Vagina (tissue), 2 donors: ENCODE results near the gene RBM20. TPM values are rescaled to one million over a fixed set of nuclear protein-coding genes. Genes with fewer than 3 reads are reported as not detected.
A peak's percentile ranks its signal among the peaks of the same experiment; 100 is the strongest.
"Not testable (repeated sequence)": the region's sequence is repeated elsewhere in the genome, so short reads cannot be mapped to it uniquely, and the experiment has no call there.

Experiments
- DNase-seq, 2 donors: peaks; one replicate each; pipeline ENCODE4 v3.0.0-alpha.2; 2017; ENCODE audit errors: extremely low spot score in 2 of 2
- H3K27ac ChIP-seq: fragments of 200-600 bp; sonication (generic); one replicate; pipeline ENCODE4 v1.5.1; 2019
- H3K27me3 ChIP-seq: fragments of 200-600 bp; sonication (generic); one replicate; pipeline ENCODE4 v1.5.1; 2019
- H3K36me3 ChIP-seq, 2 donors: fragments of 200-600 bp; sonication (generic); one replicate each; pipeline ENCODE4 v1.5.1; 2017 to 2019
- H3K4me1 ChIP-seq: fragments of 200-600 bp; sonication (generic); one replicate; pipeline ENCODE4 v1.5.1; 2019
- H3K4me3 ChIP-seq, 2 donors: fragments of 200-600 bp; sonication (generic); 1 replicate in 1 of 2; 2 replicates in 1 of 2; pipeline ENCODE4 v1.5.1; 2016 to 2019
- H3K9me3 ChIP-seq: fragments of 200-600 bp; sonication (generic); one replicate; pipeline ENCODE4 v1.5.1; 2019
- CTCF ChIP-seq, 3 experiments: fragments of 450-650 bp in 2 of 3; fragments of 200-600 bp in 1 of 3; sonication (generic) in 1 of 3; IDR thresholded peaks; one replicate each; pipeline ENCODE4 v1.5.1; 2017 to 2019; ENCODE audit warnings: antibody characterized with exemption in 3 of 3, mild to moderate bottlenecking in 2 of 3, moderate library complexity in 2 of 3
- POLR2A ChIP-seq, 2 donors: fragments of 450-650 bp; IDR thresholded peaks; one replicate each; pipeline ENCODE4 v1.6.1; 2017; ENCODE audit warnings: antibody characterized with exemption in 2 of 2, mild to moderate bottlenecking in 2 of 2, moderate library complexity in 2 of 2
- POLR2AphosphoS5 ChIP-seq, 2 donors: sonication (generic); formaldehyde crosslinking; IDR thresholded peaks; one replicate each; pipeline ENCODE4 v1.9.0; 2017; ENCODE audit warnings: antibody characterized with exemption in 2 of 2, mild to moderate bottlenecking in 2 of 2, low read depth in 1 of 2; ENCODE audit not compliant: insufficient read depth in 1 of 2
- intact Hi-C: fragments of 100-400 bp; cut with DNase I; formaldehyde crosslinking; loops from one replicate; pipeline ENCODE4 v1.15.1; 2023
- total RNA-seq: library from RNA; depleted of rRNA; stranded (reverse); fragments of >200 nt; gene quantifications from one replicate; pipeline ENCODE4 v1.2.3, GENCODE V29; 2016

Gene RBM20
- total RNA-seq, 1 donor from 2014 or later: 5.2 TPM

GRCh38 chr10:110865809-110866482 lies 221.8 kb downstream of the RBM20 start:
- Histone ChIP-seq H3K27ac (peak overlapping the region; percentile 86), H3K36me3 (no peaks in the 10 kb centered on the region), H3K4me1 (peaks cover 82% of the 10 kb centered on the region), H3K27me3 (no peaks in the 10 kb centered on the region), H3K9me3 (no peaks in the 10 kb centered on the region), H3K4me3 (no peak overlapping the region)
- intact Hi-C loops: no loop called here
- no peak for DNase-seq
- TF ChIP-seq POLR2A (IDR thresholded peaks at IDR 0.05): no peak

GRCh38 chr10:110867011-110867806 lies 223.1 kb downstream of the RBM20 start:
- H3K36me3 ChIP-seq, H3K4me3 ChIP-seq, H3K9me3 ChIP-seq, H3K27me3 ChIP-seq, DNase-seq, intact Hi-C loops: not testable (repeated sequence)
- H3K27ac ChIP-seq: peak overlapping the region; percentile 86
- H3K4me1 ChIP-seq: peaks cover 74% of the 10 kb centered on the region

- Histone ChIP-seq H3K4me1 (peaks cover 66% of the 10 kb centered on the region), H3K27ac (peak overlapping the region; percentile 86), H3K36me3 (no peaks in the 10 kb centered on the region), H3K27me3 (no peaks in the 10 kb centered on the region), H3K4me3 (no peak overlapping the region), H3K9me3 (no peaks in the 10 kb centered on the region)
- no peak for DNase-seq
- TF ChIP-seq POLR2AphosphoS5 (IDR thresholded peaks at IDR 0.05; ENCODE audit: insufficient read depth in 1 of 2, low read depth in 1 of 2) (no peak), CTCF (IDR thresholded peaks at IDR 0.05) (no peak), POLR2A (IDR thresholded peaks at IDR 0.05) (no peak)
- intact Hi-C loops: no loop called here
These were observed 223.8 kb downstream of the RBM20 start for GRCh38 chr10:110867807-110868465.

GRCh38 chr10:110868981-110869380 lies 224.8 kb downstream of the RBM20 start:
- Histone ChIP-seq H3K27me3 (no peaks in the 10 kb centered on the region), H3K9me3 (no peaks in the 10 kb centered on the region), H3K4me1 (peaks cover 60% of the 10 kb centered on the region), H3K4me3 (no peak overlapping the region), H3K27ac (peak overlapping the region; percentile 100), H3K36me3 (no peaks in the 10 kb centered on the region)
- no peak for DNase-seq
- intact Hi-C loops: no loop called here
- TF ChIP-seq POLR2AphosphoS5 (IDR thresholded peaks at IDR 0.05; ENCODE audit: insufficient read depth in 1 of 2, low read depth in 1 of 2): no peak
- no peak for TF ChIP-seq CTCF (IDR thresholded peaks at IDR 0.05)
- no peak for TF ChIP-seq POLR2A (IDR thresholded peaks at IDR 0.05)

GRCh38 chr10:110870823-110871297 lies 226.7 kb downstream of the RBM20 start:
- intact Hi-C loops: loop anchor here (10.0 kb wide), 1 partner anchor 46 kb away; no protein-coding TSS in a partner anchor
- DNase-seq: no peak
- H3K27ac ChIP-seq: peak overlapping the region; percentile 100
- no peaks in the 10 kb centered on the region for H3K27me3 ChIP-seq
- peak overlapping the region; percentile 75 to 95 for H3K4me3 ChIP-seq
- H3K36me3 ChIP-seq: no peaks in the 10 kb centered on the region
- H3K4me1 ChIP-seq: peaks cover 60% of the 10 kb centered on the region
- TF ChIP-seq POLR2A (IDR thresholded peaks at IDR 0.05) (no peak), POLR2AphosphoS5 (IDR thresholded peaks at IDR 0.05; ENCODE audit: insufficient read depth in 1 of 2, low read depth in 1 of 2) (no peak), CTCF (IDR thresholded peaks at IDR 0.05) (no peak)
- no peaks in the 10 kb centered on the region for H3K9me3 ChIP-seq
